ENCODE measurements around the gene POLR2E. TPM values are rescaled to one million over a fixed set of nuclear protein-coding genes. Genes with fewer than 3 reads are reported as not detected.

The POLR2E gene
- total and polyA plus RNA-seq, 10 of the 15 experiments (the other 5 are each of a cell fraction or from before 2014, with no cell fraction given), result 4.0 to 487 (median 200) TPM

- TF ChIP-seq, protein P1, sequence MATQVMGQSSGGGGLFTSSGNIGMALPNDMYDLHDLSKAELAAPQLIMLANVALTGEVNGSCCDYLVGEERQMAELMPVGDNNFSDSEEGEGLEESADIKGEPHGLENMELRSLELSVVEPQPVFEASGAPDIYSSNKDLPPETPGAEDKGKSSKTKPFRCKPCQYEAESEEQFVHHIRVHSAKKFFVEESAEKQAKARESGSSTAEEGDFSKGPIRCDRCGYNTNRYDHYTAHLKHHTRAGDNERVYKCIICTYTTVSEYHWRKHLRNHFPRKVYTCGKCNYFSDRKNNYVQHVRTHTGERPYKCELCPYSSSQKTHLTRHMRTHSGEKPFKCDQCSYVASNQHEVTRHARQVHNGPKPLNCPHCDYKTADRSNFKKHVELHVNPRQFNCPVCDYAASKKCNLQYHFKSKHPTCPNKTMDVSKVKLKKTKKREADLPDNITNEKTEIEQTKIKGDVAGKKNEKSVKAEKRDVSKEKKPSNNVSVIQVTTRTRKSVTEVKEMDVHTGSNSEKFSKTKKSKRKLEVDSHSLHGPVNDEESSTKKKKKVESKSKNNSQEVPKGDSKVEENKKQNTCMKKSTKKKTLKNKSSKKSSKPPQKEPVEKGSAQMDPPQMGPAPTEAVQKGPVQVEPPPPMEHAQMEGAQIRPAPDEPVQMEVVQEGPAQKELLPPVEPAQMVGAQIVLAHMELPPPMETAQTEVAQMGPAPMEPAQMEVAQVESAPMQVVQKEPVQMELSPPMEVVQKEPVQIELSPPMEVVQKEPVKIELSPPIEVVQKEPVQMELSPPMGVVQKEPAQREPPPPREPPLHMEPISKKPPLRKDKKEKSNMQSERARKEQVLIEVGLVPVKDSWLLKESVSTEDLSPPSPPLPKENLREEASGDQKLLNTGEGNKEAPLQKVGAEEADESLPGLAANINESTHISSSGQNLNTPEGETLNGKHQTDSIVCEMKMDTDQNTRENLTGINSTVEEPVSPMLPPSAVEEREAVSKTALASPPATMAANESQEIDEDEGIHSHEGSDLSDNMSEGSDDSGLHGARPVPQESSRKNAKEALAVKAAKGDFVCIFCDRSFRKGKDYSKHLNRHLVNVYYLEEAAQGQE (IDR thresholded peaks at IDR 0.05; ENCODE audit: low read depth, low read length), result no peak
- TF ChIP-seq HDAC2 (IDR thresholded peaks at IDR 0.05), result no peak
- 0 out of 2 replicates have a peak, but pooled peaks have one; percentile 13 for TF ChIP-seq CHD1 (IDR thresholded peaks at IDR 0.05; ENCODE audit: low read depth, low read length)
- no peak for TF ChIP-seq RBBP5 (conservative IDR thresholded peaks at IDR 0.05)
- TF ChIP-seq CREM (IDR thresholded peaks at IDR 0.05; ENCODE audit: low read depth), result peak; percentile 76
- TF ChIP-seq NBN (IDR thresholded peaks at IDR 0.05), result peak; percentile 76
- TF ChIP-seq, protein P2, sequence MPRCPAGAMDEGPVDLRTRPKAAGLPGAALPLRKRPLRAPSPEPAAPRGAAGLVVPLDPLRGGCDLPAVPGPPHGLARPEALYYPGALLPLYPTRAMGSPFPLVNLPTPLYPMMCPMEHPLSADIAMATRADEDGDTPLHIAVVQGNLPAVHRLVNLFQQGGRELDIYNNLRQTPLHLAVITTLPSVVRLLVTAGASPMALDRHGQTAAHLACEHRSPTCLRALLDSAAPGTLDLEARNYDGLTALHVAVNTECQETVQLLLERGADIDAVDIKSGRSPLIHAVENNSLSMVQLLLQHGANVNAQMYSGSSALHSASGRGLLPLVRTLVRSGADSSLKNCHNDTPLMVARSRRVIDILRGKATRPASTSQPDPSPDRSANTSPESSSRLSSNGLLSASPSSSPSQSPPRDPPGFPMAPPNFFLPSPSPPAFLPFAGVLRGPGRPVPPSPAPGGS (IDR thresholded peaks at IDR 0.05; ENCODE audit: borderline replicate concordance, insufficient read depth, low read depth, low read length, poor library complexity, severe bottlenecking), result no peak
- TF ChIP-seq NR2C2 (IDR thresholded peaks at IDR 0.05; ENCODE audit: borderline replicate concordance, control insufficient read depth, insufficient read length, low read depth), result no peak
- TF ChIP-seq FOXM1 (IDR thresholded peaks at IDR 0.05; ENCODE audit: low read depth, low read length), result no peak; the same call in 1 of the 2 replicates
- TF ChIP-seq TCF12 (IDR thresholded peaks at IDR 0.05; ENCODE audit: low read depth, low read length), result peak; percentile 67
- TF ChIP-seq, protein P3, sequence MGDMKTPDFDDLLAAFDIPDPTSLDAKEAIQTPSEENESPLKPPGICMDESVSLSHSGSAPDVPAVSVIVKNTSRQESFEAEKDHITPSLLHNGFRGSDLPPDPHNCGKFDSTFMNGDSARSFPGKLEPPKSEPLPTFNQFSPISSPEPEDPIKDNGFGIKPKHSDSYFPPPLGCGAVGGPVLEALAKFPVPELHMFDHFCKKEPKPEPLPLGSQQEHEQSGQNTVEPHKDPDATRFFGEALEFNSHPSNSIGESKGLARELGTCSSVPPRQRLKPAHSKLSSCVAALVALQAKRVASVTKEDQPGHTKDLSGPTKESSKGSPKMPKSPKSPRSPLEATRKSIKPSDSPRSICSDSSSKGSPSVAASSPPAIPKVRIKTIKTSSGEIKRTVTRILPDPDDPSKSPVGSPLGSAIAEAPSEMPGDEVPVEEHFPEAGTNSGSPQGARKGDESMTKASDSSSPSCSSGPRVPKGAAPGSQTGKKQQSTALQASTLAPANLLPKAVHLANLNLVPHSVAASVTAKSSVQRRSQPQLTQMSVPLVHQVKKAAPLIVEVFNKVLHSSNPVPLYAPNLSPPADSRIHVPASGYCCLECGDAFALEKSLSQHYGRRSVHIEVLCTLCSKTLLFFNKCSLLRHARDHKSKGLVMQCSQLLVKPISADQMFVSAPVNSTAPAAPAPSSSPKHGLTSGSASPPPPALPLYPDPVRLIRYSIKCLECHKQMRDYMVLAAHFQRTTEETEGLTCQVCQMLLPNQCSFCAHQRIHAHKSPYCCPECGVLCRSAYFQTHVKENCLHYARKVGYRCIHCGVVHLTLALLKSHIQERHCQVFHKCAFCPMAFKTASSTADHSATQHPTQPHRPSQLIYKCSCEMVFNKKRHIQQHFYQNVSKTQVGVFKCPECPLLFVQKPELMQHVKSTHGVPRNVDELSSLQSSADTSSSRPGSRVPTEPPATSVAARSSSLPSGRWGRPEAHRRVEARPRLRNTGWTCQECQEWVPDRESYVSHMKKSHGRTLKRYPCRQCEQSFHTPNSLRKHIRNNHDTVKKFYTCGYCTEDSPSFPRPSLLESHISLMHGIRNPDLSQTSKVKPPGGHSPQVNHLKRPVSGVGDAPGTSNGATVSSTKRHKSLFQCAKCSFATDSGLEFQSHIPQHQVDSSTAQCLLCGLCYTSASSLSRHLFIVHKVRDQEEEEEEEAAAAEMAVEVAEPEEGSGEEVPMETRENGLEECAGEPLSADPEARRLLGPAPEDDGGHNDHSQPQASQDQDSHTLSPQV (IDR thresholded peaks at IDR 0.05), result no peak
- TF ChIP-seq TCF3 (IDR thresholded peaks at IDR 0.05; ENCODE audit: borderline replicate concordance, insufficient read depth, low read depth, low read length), result no peak
- TF ChIP-seq SMC3 (IDR thresholded peaks at IDR 0.05; ENCODE audit: borderline replicate concordance, low read length), result no peak
- peak; percentile 73; the same call in 1 of the 2 replicates for TF ChIP-seq TBL1XR1 (IDR thresholded peaks at IDR 0.05; ENCODE audit: low read depth, low read length)
- TF ChIP-seq NR2F1 (conservative IDR thresholded peaks at IDR 0.05), result peak; percentile 95
- TF ChIP-seq, protein P4, sequence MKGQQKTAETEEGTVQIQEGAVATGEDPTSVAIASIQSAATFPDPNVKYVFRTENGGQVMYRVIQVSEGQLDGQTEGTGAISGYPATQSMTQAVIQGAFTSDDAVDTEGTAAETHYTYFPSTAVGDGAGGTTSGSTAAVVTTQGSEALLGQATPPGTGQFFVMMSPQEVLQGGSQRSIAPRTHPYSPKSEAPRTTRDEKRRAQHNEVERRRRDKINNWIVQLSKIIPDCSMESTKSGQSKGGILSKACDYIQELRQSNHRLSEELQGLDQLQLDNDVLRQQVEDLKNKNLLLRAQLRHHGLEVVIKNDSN (IDR thresholded peaks at IDR 0.05; ENCODE audit: borderline replicate concordance, extremely low read length, insufficient read depth, low read depth, low read length), result no peak
- TF ChIP-seq, protein P5, sequence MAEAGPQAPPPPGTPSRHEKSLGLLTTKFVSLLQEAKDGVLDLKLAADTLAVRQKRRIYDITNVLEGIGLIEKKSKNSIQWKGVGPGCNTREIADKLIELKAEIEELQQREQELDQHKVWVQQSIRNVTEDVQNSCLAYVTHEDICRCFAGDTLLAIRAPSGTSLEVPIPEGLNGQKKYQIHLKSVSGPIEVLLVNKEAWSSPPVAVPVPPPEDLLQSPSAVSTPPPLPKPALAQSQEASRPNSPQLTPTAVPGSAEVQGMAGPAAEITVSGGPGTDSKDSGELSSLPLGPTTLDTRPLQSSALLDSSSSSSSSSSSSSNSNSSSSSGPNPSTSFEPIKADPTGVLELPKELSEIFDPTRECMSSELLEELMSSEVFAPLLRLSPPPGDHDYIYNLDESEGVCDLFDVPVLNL (IDR thresholded peaks at IDR 0.05; ENCODE audit: low read depth, low read length), result no peak
- no peak for TF ChIP-seq BRCA1 (IDR thresholded peaks at IDR 0.05; ENCODE audit: low read depth, low read length)
- peak; percentile 55; the same call in 1 of the 2 replicates for TF ChIP-seq BMI1 (IDR thresholded peaks at IDR 0.05; ENCODE audit: borderline replicate concordance)
Observed at GRCh38 chr19:1102407-1103131, 7.4 kb upstream of the POLR2E start (continued).

All from GM12878 (cell line).